Astrocyte (in vitro differentiated cells and primary cell): ENCODE data around the gene TMEM129. TPM values are rescaled to one million over a fixed set of nuclear protein-coding genes. Genes with fewer than 3 reads are reported as not detected.
A peak's percentile ranks its signal among the peaks of the same experiment; 100 is the strongest.

Experiments used
- DNase-seq: peaks from one replicate; pipeline ENCODE4 v3.0.0-alpha.2; 2010; ENCODE audit warnings: low read depth
- FAIRE-seq: peaks from 2 replicates; lab custom pipeline; 2011; peaks lifted over from hg19 to GRCh38; lab: Jason Lieb, UNC
- H2AFZ ChIP-seq: 2 replicates; pipeline ENCODE4 v1.6.0; 2012; ENCODE audit warnings: low read depth, low read length, inconsistent platforms
- H3K27ac ChIP-seq: 2 replicates; pipeline ENCODE4 v1.5.1; 2011; ENCODE audit warnings: low read depth, low read length, inconsistent platforms
- H3K27me3 ChIP-seq: 2 replicates; pipeline ENCODE4 v1.6.0; 2011; ENCODE audit warnings: low read length, inconsistent platforms; ENCODE audit not compliant: insufficient read depth
- H3K36me3 ChIP-seq: 2 replicates; pipeline ENCODE4 v1.5.1; 2011; ENCODE audit warnings: low read length, inconsistent platforms; ENCODE audit not compliant: insufficient read depth
- H3K4me1 ChIP-seq: 2 replicates; pipeline ENCODE4 v1.5.1; 2011; ENCODE audit warnings: low read length, inconsistent platforms; ENCODE audit not compliant: insufficient read depth
- H3K4me2 ChIP-seq: 2 replicates; pipeline ENCODE4 v1.6.0; 2012; ENCODE audit warnings: low read length, inconsistent platforms
- H3K4me3 ChIP-seq: 2 replicates; pipeline ENCODE4 v1.5.1; 2011; ENCODE audit warnings: low read depth, mild to moderate bottlenecking, low read length, inconsistent platforms; ENCODE audit not compliant: insufficient read depth
- H3K79me2 ChIP-seq: 2 replicates; pipeline ENCODE4 v1.6.0; 2012; ENCODE audit warnings: mild to moderate bottlenecking, low read length, inconsistent platforms; ENCODE audit not compliant: insufficient read depth
- H3K9ac ChIP-seq: 2 replicates; pipeline ENCODE4 v1.6.0; 2012; ENCODE audit warnings: mild to moderate bottlenecking, low read length, inconsistent platforms
- H3K9me3 ChIP-seq: 2 replicates; pipeline ENCODE4 v1.5.1; 2012; ENCODE audit warnings: low read depth, mild to moderate bottlenecking, low read length, inconsistent platforms; ENCODE audit not compliant: insufficient read depth
- H4K20me1 ChIP-seq: 2 replicates; pipeline ENCODE4 v1.6.0; 2012; ENCODE audit warnings: low read length, inconsistent platforms; ENCODE audit not compliant: insufficient read depth
- H3K27ac Mint-ChIP-seq: one replicate; pipeline ENCODE4 v1.8.0; 2021; ENCODE audit warnings: mild to moderate bottlenecking, mixed read lengths; ENCODE audit not compliant: unreplicated experiment
- H3K27me3 Mint-ChIP-seq: one replicate; pipeline ENCODE4 v1.8.0; 2021; ENCODE audit warnings: low read depth, mixed read lengths; ENCODE audit not compliant: unreplicated experiment
- H3K36me3 Mint-ChIP-seq: one replicate; pipeline ENCODE4 v1.8.0; 2021; ENCODE audit warnings: low read depth, mixed read lengths; ENCODE audit not compliant: unreplicated experiment
- H3K4me1 Mint-ChIP-seq: one replicate; pipeline ENCODE4 v1.8.0; 2021; ENCODE audit warnings: low read depth, mixed read lengths; ENCODE audit not compliant: unreplicated experiment
- H3K4me3 Mint-ChIP-seq: one replicate; pipeline ENCODE4 v1.8.0; 2021; ENCODE audit warnings: mild to moderate bottlenecking, moderate library complexity, mixed read lengths; ENCODE audit not compliant: unreplicated experiment
- H3K9me3 Mint-ChIP-seq: one replicate; pipeline ENCODE4 v1.8.0; 2021; ENCODE audit warnings: mild to moderate bottlenecking, mixed read lengths; ENCODE audit not compliant: unreplicated experiment
- EZH2 ChIP-seq: IDR thresholded peaks from 2 replicates; pipeline ENCODE4 v1.6.1; 2012; ENCODE audit warnings: mild to moderate bottlenecking, low read length, inconsistent platforms; ENCODE audit not compliant: insufficient read depth
- total RNA-seq: library from RNA; stranded (reverse); gene quantifications from 2 replicates; pipeline ENCODE4 v1.2.1, GENCODE V29; 2021
- TF ChIP-seq, protein P1 (sequence below): IDR thresholded peaks from 2 replicates; pipeline ENCODE4 v1.5.1; 2011; ENCODE audit warnings: low read depth, mild to moderate bottlenecking, inconsistent platforms, low read length, moderate library complexity; ENCODE audit not compliant: insufficient read depth

Gene TMEM129
- total RNA-seq, 1 donor from 2014 or later = 26.8 TPM

DNA sequence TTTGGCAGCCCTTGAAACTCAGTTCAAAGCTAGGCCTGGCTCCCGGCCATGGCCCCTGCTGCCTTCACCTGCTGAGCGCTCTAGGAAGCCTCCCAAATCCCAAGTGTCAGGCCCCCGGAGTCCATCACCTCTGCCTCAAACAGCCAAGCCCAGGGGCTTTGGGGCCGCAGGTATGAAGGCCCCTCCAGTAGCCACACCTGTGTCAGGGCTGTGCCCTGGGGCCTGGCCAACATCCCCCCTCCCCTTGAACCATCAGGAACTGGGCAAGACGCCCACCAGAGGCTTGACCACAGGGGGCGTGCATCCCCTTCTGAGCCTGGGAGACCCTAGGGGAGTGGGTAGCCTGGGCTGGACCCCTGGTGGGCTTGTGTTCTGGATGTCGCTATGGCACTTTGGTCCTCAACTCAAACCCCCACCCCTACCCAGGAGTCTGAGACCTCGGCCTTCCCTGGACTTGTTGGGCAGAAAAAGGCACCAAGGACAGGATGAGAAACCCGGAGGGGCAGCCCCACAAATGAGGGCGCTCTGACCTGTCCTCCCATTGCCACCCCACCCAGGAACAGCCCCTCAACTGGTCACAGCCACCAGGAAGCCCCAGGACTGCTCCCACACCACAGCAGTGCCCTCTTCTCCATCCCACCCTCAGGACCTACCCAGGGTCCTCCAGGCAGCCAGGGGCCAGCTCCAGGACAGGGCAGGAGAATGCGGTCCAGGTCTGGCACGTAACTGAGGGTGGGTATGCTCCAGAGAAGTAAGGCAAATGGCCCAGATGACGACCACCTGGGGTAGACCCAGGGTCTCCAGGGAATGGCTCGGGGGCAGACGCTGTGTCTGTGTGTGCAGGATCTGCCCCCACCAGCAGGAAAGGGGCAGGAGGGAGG is 4.8 kb downstream of the TMEM129 start:
- Mint-ChIP-seq H3K27me3 (no peaks in the 10 kb centered on the region), H3K9me3 (no peaks in the 10 kb centered on the region), H3K36me3 (no peaks in the 10 kb centered on the region), H3K4me1 (peaks cover 4% of the 10 kb centered on the region), H3K4me3 (no peak overlapping the region), H3K27ac (peak overlapping the region; percentile 34)
- Histone ChIP-seq H3K9me3 (no peaks in the 10 kb centered on the region), H3K36me3 (no peaks in the 10 kb centered on the region), H3K4me2 (no peak overlapping the region), H3K4me3 (no peak overlapping the region), H3K9ac (no peak overlapping the region), H3K79me2 (peaks cover 56% of the 10 kb centered on the region), H2AFZ (no peak overlapping the region), H3K4me1 (peaks cover 13% of the 10 kb centered on the region), H4K20me1 (peaks cover 34% of the 10 kb centered on the region), H3K27ac (no peak overlapping the region), H3K27me3 (no peaks in the 10 kb centered on the region)
- DNase-seq (no peak), FAIRE-seq (no peak)
- no peak for TF ChIP-seq EZH2
- TF ChIP-seq, protein P1, sequence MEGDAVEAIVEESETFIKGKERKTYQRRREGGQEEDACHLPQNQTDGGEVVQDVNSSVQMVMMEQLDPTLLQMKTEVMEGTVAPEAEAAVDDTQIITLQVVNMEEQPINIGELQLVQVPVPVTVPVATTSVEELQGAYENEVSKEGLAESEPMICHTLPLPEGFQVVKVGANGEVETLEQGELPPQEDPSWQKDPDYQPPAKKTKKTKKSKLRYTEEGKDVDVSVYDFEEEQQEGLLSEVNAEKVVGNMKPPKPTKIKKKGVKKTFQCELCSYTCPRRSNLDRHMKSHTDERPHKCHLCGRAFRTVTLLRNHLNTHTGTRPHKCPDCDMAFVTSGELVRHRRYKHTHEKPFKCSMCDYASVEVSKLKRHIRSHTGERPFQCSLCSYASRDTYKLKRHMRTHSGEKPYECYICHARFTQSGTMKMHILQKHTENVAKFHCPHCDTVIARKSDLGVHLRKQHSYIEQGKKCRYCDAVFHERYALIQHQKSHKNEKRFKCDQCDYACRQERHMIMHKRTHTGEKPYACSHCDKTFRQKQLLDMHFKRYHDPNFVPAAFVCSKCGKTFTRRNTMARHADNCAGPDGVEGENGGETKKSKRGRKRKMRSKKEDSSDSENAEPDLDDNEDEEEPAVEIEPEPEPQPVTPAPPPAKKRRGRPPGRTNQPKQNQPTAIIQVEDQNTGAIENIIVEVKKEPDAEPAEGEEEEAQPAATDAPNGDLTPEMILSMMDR = no peak

DNA sequence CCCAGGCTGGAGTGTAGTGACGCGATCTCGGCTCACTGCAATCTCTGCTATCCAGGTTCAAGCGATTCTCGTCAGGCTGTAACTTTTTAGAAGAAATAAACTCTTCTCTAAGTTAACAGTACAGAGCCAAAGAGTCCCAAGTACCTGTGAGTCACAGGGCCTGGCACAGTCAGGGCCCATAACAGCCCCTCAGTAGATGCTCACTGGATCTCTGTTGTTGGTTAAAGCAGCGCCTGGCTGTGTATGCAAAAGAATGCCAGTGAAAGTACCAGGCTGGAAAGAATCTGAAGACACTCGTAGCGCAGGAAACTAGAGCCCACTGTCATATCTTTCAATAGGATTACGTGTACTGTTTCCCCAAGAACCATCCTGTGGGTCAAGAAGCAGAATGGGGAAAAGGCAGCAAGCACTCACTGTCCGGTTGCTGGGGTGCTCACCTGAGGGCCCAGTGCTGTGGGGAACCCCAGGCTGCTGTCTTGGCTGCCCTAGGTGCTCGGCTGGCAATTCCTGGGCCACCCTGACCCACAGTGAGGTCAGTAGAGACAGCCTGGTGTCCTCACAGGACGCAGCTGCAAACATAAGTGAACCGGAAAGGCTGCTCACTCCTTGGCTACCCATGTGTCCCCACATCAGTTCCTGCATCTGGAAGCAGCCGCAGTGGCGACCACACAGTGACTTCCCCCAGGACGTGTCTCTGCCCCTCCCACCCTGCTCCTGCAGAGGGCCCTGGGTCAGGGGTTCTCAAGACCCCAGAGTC is 5.9 kb downstream of the TMEM129 start:
- Histone ChIP-seq H3K27ac (peak overlapping the region; percentile 5), H3K4me2 (no peak overlapping the region), H3K36me3 (peaks cover 1% of the 10 kb centered on the region), H2AFZ (no peak overlapping the region), H3K79me2 (peaks cover 62% of the 10 kb centered on the region), H3K27me3 (no peaks in the 10 kb centered on the region), H3K9ac (no peak overlapping the region), H3K4me1 (peaks cover 11% of the 10 kb centered on the region), H3K4me3 (no peak overlapping the region), H4K20me1 (peaks cover 44% of the 10 kb centered on the region), H3K9me3 (no peaks in the 10 kb centered on the region)
- Mint-ChIP-seq H3K9me3 (no peaks in the 10 kb centered on the region), H3K4me1 (peaks cover 8% of the 10 kb centered on the region), H3K36me3 (peaks cover 3% of the 10 kb centered on the region), H3K4me3 (peak overlapping the region; percentile 27), H3K27me3 (no peaks in the 10 kb centered on the region), H3K27ac (no peak overlapping the region)
- DNase-seq (no peak), FAIRE-seq (no peak)
- TF ChIP-seq EZH2 = no peak
- TF ChIP-seq, protein P1 = no peak
